Chondrocyte (in vitro differentiated cells): ENCODE data around the gene HDAC4. TPM values are rescaled to one million over a fixed set of nuclear protein-coding genes. Genes with fewer than 3 reads are reported as not detected.

Source experiments
- DNase-seq: peaks from one replicate; pipeline ENCODE4 v3.0.0; 2021; ENCODE audit warnings: mixed read lengths, low spot score
- H3K27ac Mint-ChIP-seq: one replicate; pipeline ENCODE4 v1.8.0; 2021; ENCODE audit warnings: mild to moderate bottlenecking, moderate library complexity, mixed read lengths; ENCODE audit not compliant: unreplicated experiment
- H3K27me3 Mint-ChIP-seq: 2 replicates; pipeline ENCODE4 v1.8.0; 2021; ENCODE audit warnings: low read depth, mixed read lengths
- H3K36me3 Mint-ChIP-seq: 2 replicates; pipeline ENCODE4 v1.8.0; 2021; ENCODE audit warnings: low read depth, mixed read lengths
- H3K4me1 Mint-ChIP-seq: 2 replicates; pipeline ENCODE4 v1.8.0; 2021; ENCODE audit warnings: low read depth, mild to moderate bottlenecking, mixed read lengths
- H3K4me3 Mint-ChIP-seq: one replicate; pipeline ENCODE4 v1.8.0; 2021; ENCODE audit warnings: mild to moderate bottlenecking, moderate library complexity, mixed read lengths; ENCODE audit not compliant: unreplicated experiment
- H3K9me3 Mint-ChIP-seq: 2 replicates; pipeline ENCODE4 v1.8.0; 2021; ENCODE audit warnings: low read depth, mixed read lengths
- CTCF ChIP-seq: fragments of 200-600 bp; sonication (generic); IDR thresholded peaks from 2 replicates; pipeline ENCODE4 v1.5.0; 2021; ENCODE audit warnings: antibody characterized with exemption, mild to moderate bottlenecking, moderate library complexity
- total RNA-seq: library from RNA; stranded (reverse); gene quantifications from 3 replicates; pipeline ENCODE4 v1.2.1, GENCODE V29; 2021

Gene HDAC4
- total RNA-seq, 1 donor from 2014 or later: 22.3 TPM

- no peak for TF ChIP-seq CTCF
- H3K36me3 Mint-ChIP-seq: peaks cover 13% of the 10 kb centered on the region
- H3K27me3 Mint-ChIP-seq: no peaks in the 10 kb centered on the region
- no peak for DNase-seq
- no peak overlapping the region for H3K4me3 Mint-ChIP-seq
- no peaks in the 10 kb centered on the region for H3K4me1 Mint-ChIP-seq
- no peaks in the 10 kb centered on the region for H3K9me3 Mint-ChIP-seq
- no peak overlapping the region for H3K27ac Mint-ChIP-seq
These were observed 280.2 kb downstream of the HDAC4 start for GRCh38 chr2:239120664-239121063.

DNA sequence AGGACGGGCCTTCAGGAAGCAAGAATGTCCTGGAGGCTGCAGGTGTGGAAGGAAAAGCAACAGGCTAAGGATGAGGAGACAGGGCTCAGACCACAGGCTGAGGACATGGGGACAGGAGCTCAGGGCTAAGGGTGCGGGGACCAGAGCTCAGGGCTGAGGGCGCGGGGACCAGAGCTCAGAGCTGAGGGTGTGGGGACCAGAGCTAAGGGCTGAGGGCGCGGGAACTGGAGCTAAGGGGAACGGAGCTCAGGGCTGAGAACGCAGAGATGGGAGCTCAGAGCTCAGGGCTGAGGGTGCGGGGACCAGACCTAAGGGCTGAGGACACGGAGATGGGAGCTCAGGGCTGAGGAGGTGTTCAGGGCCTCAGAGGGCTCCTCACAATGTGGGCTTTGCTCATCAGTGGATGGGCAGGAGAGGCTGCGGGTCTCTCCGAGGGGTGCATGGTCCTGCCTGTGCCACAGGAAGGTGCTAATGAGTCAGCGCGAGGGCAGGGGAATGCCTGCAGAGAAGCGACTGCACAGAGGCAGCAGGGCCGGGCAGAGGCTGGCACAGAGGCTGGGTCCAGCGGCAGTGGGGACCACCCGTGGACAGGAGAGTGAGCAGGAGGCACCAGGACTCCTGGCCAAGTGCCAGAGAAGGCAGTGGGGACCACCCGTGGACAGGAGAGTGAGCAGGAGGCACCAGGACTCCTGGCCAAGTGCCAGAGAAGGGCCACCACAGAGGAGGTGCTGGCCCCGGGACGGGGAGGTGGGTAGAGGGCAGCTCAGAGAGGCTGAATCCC is 281.3 kb downstream of the HDAC4 start:
- no peaks in the 10 kb centered on the region for H3K27me3 Mint-ChIP-seq
- H3K27ac Mint-ChIP-seq: no peak overlapping the region
- H3K9me3 Mint-ChIP-seq: no peaks in the 10 kb centered on the region
- H3K4me3 Mint-ChIP-seq: no peak overlapping the region
- no peaks in the 10 kb centered on the region for H3K4me1 Mint-ChIP-seq
- TF ChIP-seq CTCF: no peak
- DNase-seq: no peak
- peaks cover 6% of the 10 kb centered on the region for H3K36me3 Mint-ChIP-seq

GRCh38 chr2:239118675-239119211 is 282.1 kb downstream of the HDAC4 start:
- Mint-ChIP-seq H3K36me3 (peaks cover 3% of the 10 kb centered on the region), H3K9me3 (no peaks in the 10 kb centered on the region), H3K27me3 (no peaks in the 10 kb centered on the region), H3K4me3 (no peak overlapping the region), H3K4me1 (no peaks in the 10 kb centered on the region), H3K27ac (no peak overlapping the region)
- DNase-seq: no peak
- no peak for TF ChIP-seq CTCF

- no peak for TF ChIP-seq CTCF
- H3K27me3 Mint-ChIP-seq: no peaks in the 10 kb centered on the region
- H3K4me3 Mint-ChIP-seq: no peak overlapping the region
- H3K9me3 Mint-ChIP-seq: no peaks in the 10 kb centered on the region
- no peak overlapping the region for H3K27ac Mint-ChIP-seq
- no peaks in the 10 kb centered on the region for H3K4me1 Mint-ChIP-seq
- DNase-seq: no peak
- peaks cover 1% of the 10 kb centered on the region for H3K36me3 Mint-ChIP-seq
These were observed 282.6 kb downstream of the HDAC4 start for GRCh38 chr2:239118264-239118663.

- Mint-ChIP-seq H3K27ac (no peak overlapping the region), H3K4me1 (no peaks in the 10 kb centered on the region), H3K27me3 (no peaks in the 10 kb centered on the region), H3K9me3 (no peaks in the 10 kb centered on the region), H3K36me3 (peaks cover 1% of the 10 kb centered on the region), H3K4me3 (no peak overlapping the region)
- TF ChIP-seq CTCF: no peak
- no peak for DNase-seq
These were observed 283.0 kb downstream of the HDAC4 start for GRCh38 chr2:239117831-239118230.
